Mucosa of rectum (tissue), 2 donors: ENCODE data around the gene HOXB1.

ENCODE experiments used
- H3K27ac ChIP-seq, 2 donors: one replicate each; pipeline ENCODE4 v1.7.0; 2013; ENCODE audit warnings: inconsistent platforms in 2 of 2, low read depth in 2 of 2, low read length in 2 of 2
- H3K27me3 ChIP-seq, 2 donors: one replicate each; pipeline ENCODE4 v1.7.0; 2013; ENCODE audit warnings: low read length in 2 of 2; ENCODE audit not compliant: control insufficient read depth in 2 of 2, insufficient read depth in 2 of 2
- H3K36me3 ChIP-seq, 2 donors: one replicate each; pipeline ENCODE4 v1.7.0; 2013; ENCODE audit warnings: low read length in 2 of 2; ENCODE audit not compliant: control insufficient read depth in 2 of 2, insufficient read depth in 2 of 2
- H3K4me1 ChIP-seq, 2 donors: one replicate each; pipeline ENCODE4 v1.7.0; 2013; ENCODE audit warnings: low read length in 2 of 2, mild to moderate bottlenecking in 1 of 2; ENCODE audit not compliant: control insufficient read depth in 2 of 2, insufficient read depth in 2 of 2
- H3K4me3 ChIP-seq, 2 donors: one replicate each; pipeline ENCODE4 v1.7.0; 2013; ENCODE audit warnings: low read length in 2 of 2
- H3K9ac ChIP-seq, 2 donors: one replicate each; pipeline ENCODE4 v1.7.0; 2013; ENCODE audit warnings: low read length in 2 of 2, low read depth in 1 of 2, mild to moderate bottlenecking in 1 of 2
- H3K9me3 ChIP-seq, 2 donors: one replicate each; pipeline ENCODE4 v1.7.0; 2013; ENCODE audit warnings: low read length in 2 of 2; ENCODE audit not compliant: control insufficient read depth in 2 of 2
- donor health status: healthy.
- donor health status: Normal muscosa, but diverticular disease.

HOXB1 gene

GRCh38 chr17:48520631-48521079 is 10.2 kb downstream of the HOXB1 start:
- Histone ChIP-seq H3K4me1 (peaks cover 0 to 7% of the 10 kb centered on the region in 2 donors), H3K36me3 (no peaks in the 10 kb centered on the region), H3K4me3 (no peak overlapping the region), H3K27ac (no peak overlapping the region), H3K9ac (no peak overlapping the region), H3K9me3 (no peaks in the 10 kb centered on the region), H3K27me3 (peaks cover 0 to 2% of the 10 kb centered on the region in 2 donors)

- Histone ChIP-seq H3K4me3 (no peak overlapping the region), H3K9me3 (no peaks in the 10 kb centered on the region), H3K4me1 (peaks cover 0 to 7% of the 10 kb centered on the region in 2 donors), H3K9ac (no peak overlapping the region), H3K36me3 (no peaks in the 10 kb centered on the region), H3K27me3 (peaks cover 2% of the 10 kb centered on the region in 2 donors), H3K27ac (no peak overlapping the region)
These were observed 11.4 kb downstream of the HOXB1 start for GRCh38 chr17:48519427-48519826.

GRCh38 chr17:48517478-48517877 is 13.3 kb downstream of the HOXB1 start:
- Histone ChIP-seq H3K4me3 (no peak overlapping the region), H3K27me3 (peaks cover 2 to 8% of the 10 kb centered on the region in 2 donors), H3K27ac (no peak overlapping the region), H3K36me3 (no peaks in the 10 kb centered on the region), H3K9me3 (no peaks in the 10 kb centered on the region), H3K4me1 (peaks cover 0 to 7% of the 10 kb centered on the region in 2 donors), H3K9ac (no peak overlapping the region)

GRCh38 chr17:48515925-48516900 is 14.6 kb downstream of the HOXB1 start:
- no peak overlapping the region for H3K9ac ChIP-seq
- no peaks in the 10 kb centered on the region for H3K36me3 ChIP-seq
- peaks cover 2 to 8% of the 10 kb centered on the region in 2 donors for H3K27me3 ChIP-seq

GRCh38 chr17:48514477-48514876 is 16.3 kb downstream of the HOXB1 start:
- Histone ChIP-seq H3K4me1 (peaks cover 0 to 3% of the 10 kb centered on the region in 2 donors), H3K27ac (no peak overlapping the region), H3K36me3 (no peaks in the 10 kb centered on the region), H3K27me3 (peaks cover 2 to 8% of the 10 kb centered on the region in 2 donors), H3K4me3 (no peak overlapping the region), H3K9ac (no peak overlapping the region), H3K9me3 (no peaks in the 10 kb centered on the region)

More at GRCh38 chr17:48515925-48516900, 14.6 kb downstream of the HOXB1 start:
- Histone ChIP-seq H3K4me3 (no peak overlapping the region), H3K9me3 (no peaks in the 10 kb centered on the region), H3K4me1 (peaks cover 0 to 3% of the 10 kb centered on the region in 2 donors), H3K27ac (no peak overlapping the region)

- Histone ChIP-seq H3K36me3 (no peaks in the 10 kb centered on the region), H3K9ac (no peak overlapping the region), H3K27me3 (peaks cover 2 to 8% of the 10 kb centered on the region in 2 donors), H3K27ac (no peak overlapping the region), H3K4me1 (peaks cover 0 to 3% of the 10 kb centered on the region in 2 donors), H3K4me3 (no peak overlapping the region), H3K9me3 (no peaks in the 10 kb centered on the region)
These were observed 16.9 kb downstream of the HOXB1 start for GRCh38 chr17:48513666-48514455.

- H3K27me3 ChIP-seq: peaks cover 2 to 8% of the 10 kb centered on the region in 2 donors
These were observed 17.7 kb downstream of the HOXB1 start for GRCh38 chr17:48513097-48513496.

GRCh38 chr17:48510761-48511604 is 19.8 kb downstream of the HOXB1 start:
- Histone ChIP-seq H3K4me3 (no peak overlapping the region), H3K4me1 (no peaks in the 10 kb centered on the region), H3K27me3 (peaks cover 2 to 8% of the 10 kb centered on the region in 2 donors)

More at GRCh38 chr17:48513097-48513496, 17.7 kb downstream of the HOXB1 start:
- H3K9ac ChIP-seq: no peak overlapping the region
- peaks cover 0 to 3% of the 10 kb centered on the region in 2 donors for H3K4me1 ChIP-seq
- H3K27ac ChIP-seq: no peak overlapping the region
- H3K9me3 ChIP-seq: no peaks in the 10 kb centered on the region
- no peaks in the 10 kb centered on the region for H3K36me3 ChIP-seq
- H3K4me3 ChIP-seq: no peak overlapping the region

GRCh38 chr17:48510381-48510760 is 20.4 kb downstream of the HOXB1 start:
- no peak overlapping the region for H3K9ac ChIP-seq
- H3K36me3 ChIP-seq: no peaks in the 10 kb centered on the region
- H3K4me3 ChIP-seq: no peak overlapping the region
- H3K27ac ChIP-seq: no peak overlapping the region
- H3K9me3 ChIP-seq: no peaks in the 10 kb centered on the region
- no peaks in the 10 kb centered on the region for H3K4me1 ChIP-seq
- H3K27me3 ChIP-seq: peaks cover under 1 to 8% of the 10 kb centered on the region in 2 donors

More at GRCh38 chr17:48510761-48511604, 19.8 kb downstream of the HOXB1 start:
- H3K9me3 ChIP-seq: no peaks in the 10 kb centered on the region
- H3K9ac ChIP-seq: no peak overlapping the region
- H3K27ac ChIP-seq: no peak overlapping the region
- H3K36me3 ChIP-seq: no peaks in the 10 kb centered on the region
